Hypothalamus (tissue), 51 donors: Measurements from ENCODE around the gene NXPH1.

ENCODE experiments used
- DNase-seq, 51 donors: peaks; one replicate each; lab custom pipeline; 2025; lab: John Stamatoyannopoulos, UW

Gene NXPH1

DNA sequence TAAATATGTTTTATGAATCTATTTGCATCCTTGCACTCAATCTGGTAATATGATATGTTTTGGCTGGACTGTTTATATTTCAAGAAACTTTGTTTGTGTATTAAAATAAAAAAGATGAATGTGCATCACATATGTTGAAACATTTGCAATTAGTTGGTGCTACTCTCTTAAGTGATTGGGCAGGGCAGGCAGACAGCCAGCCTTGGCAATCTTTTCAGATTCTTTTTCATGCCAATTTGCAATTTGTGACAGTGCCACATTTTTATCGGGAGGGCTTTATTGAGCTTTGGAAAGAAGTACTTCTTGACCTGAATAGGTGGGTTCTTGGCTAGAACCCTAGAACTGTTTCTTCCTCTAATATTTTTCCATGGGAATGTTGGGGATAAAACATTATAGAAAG is 152.2 kb downstream of the NXPH1 start:
- no peak for DNase-seq

DNA sequence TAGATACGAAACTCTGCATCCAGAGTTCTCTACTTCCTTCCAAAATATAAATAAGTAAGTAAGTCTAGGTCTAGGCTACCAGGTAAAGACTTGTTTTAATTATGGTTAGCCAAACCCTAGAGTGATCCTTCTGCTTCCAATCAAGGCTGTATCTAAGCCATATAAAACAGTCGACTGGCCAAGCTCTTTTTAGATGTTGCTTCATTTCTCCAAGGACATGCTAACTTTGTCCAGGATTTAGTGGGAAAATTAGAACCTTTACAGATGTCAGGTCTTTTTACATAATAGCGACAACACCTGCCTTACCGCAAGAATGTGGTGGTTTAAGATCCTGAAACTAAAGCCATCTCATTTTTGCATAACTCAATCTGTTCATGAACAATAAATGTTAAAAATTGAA is 156.8 kb downstream of the NXPH1 start:
- no peak for DNase-seq

DNA sequence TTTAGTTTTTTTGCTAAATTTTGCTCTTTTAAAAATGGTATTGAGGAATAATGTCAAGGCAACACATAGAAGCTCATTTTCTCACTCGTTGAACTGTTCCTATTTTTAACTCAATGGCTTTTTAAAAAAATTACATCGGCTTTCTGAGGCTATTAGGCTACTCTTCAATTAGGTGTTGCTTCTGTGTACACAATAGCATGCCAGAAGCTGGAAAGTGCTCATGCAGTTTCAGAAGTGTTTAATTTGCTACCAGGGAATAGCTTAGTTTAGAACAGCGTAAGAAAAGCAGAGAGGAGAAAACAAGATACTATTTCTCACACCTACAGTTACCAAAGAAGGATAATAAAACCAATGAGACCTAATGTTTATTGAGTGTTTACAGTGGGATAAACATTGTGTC is 157.4 kb downstream of the NXPH1 start:
- DNase-seq: no peak

DNA sequence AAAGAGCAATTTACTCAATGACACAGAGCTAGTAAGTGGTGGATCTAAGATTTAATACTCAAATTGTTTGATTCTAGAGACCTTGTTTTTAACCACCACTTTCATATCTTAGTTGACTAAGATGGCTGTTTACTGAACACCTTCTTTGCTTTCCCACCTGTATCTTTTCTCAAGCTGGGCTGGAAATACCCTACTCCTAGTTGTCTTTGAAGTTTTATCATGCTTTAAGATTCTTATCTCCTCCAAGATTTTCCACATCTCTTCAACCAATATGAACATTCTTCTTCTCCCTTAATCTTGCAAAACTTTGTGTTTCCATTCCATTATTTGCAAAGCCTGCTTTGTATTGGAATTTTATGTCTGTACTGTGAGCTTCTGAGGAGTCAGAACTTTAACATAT is 157.9 kb downstream of the NXPH1 start:
- DNase-seq: no peak

DNA sequence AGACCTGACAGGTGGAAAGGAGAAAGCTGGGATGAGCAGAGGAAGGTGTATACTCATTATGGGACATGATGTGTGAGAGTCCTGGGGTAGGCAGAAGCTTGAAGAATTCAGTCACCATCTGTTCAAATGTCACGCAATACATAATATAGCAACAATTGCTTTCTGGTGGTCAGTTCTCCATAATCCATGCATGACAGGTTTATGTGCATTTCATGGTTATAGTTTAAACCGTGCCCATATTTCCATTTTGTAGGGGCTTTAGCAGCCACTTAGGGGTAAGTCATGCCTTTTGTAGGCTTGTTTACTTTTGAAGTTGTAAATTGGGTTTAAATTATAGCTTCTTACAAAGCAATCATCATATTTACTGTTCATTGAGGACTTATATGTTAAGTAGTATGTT is 158.8 kb downstream of the NXPH1 start:
- DNase-seq: no peak

DNA sequence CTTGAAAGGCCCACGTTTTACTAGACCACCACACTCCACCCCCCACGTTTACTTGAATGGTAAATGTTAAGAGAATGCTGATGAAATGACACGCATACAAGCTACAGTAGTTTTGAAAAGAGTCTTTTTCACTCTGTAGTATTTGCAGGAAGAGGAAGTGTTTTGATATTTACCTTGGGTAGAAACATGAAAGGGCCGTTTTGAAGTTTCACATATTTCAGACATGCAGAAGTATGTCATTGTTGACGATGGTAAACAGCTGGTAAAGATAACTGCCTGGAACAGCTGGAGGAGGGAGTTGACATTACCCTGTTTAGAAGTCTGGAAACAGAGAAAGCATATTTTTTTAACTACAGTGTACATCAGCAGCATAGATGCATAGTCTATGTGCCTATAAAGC is 160.7 kb downstream of the NXPH1 start:
- DNase-seq: no peak

DNA sequence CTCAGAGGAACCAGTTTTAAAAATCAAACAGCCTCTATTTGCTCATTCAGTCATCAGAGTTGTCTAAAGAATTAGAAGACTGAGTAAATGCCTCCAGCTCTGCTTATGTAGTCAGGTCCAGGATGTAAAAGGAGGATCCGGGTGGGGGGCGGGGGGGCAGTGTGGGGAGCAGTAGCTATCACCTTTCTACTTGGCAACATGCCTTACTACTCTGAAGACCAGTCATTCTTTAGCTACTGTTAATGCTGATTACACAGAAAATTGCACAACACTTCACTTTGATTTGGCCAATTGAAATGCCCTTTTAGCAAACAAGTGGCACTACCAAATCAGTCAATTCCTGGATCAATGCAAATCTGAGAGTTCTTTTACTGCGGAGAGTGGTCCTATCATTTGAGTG is 164.2 kb downstream of the NXPH1 start:
- DNase-seq: no peak

DNA sequence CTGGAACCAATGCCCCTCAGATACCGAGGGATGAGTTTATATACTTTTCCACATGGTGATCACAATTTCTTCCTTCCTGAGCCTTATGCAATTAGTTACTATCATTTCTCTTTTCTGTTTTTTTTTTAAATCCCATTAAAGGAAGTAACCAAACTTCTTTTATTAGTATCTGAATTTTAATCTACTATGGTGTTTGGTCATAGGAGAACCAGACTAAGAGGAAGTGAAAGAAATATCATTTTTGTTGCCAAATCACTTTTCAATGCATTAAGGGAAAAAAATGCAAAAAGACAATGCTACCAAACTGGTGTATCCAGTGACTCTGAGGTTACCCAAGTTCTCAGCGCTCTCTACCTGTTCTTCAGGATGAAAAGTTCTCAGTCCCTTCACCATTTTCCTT is 167.7 kb downstream of the NXPH1 start:
- no peak for DNase-seq

DNA sequence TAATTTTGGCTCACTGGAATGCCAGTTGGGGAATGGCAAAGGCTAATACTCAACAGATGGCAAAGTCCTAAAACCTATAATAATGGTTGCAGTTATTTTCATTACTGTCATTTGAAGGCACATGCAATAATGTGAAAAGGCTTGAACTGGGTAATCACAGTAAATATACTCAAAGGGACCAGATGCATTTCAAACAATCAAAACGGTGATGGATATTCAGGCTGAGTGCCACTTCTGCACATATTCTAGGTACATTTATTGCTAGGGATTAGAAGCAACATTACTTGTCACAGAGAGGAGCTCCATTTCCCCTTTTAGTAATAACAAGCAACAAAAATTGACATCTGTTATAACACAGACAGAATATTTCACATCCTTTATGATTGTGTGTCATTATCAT is 171.8 kb downstream of the NXPH1 start:
- DNase-seq: no peak

DNA sequence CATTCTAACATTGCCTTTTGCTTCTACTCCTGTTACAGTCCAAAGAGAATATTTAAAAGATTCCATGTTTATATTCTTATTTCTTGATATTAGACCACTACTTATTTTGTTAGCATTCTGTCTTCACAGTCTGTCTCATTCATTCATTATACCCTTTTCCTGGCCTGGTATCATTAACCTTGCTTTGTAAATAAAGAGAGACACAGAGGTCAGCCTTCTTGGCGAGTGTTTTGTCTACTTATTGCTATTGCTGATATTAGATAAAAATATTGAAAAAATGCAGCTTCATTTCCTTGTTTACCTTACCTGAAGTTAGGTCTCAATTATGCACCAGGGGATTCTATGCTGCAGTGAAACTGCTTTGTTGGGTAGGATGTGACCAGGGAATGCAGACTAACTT is 179.2 kb downstream of the NXPH1 start:
- no peak for DNase-seq

DNA sequence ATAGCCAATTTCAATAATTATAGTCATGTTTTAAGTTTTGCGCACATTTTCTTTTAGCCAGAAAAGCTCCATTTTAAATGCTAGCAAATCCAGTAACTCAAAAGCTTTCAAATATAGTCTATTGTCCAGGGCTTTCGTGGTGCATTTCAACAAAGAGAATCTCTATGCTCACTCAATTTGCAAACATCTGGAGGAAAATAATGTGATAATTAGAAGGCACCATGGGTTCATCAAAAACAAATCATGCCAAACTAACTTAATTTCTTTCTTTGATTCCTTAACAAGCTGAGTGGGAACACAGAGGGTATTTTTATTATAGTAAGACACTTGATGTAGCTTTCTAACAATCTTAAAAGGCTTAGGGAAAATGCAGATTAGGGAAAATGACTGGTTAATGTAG is 179.8 kb downstream of the NXPH1 start:
- no peak for DNase-seq

DNA sequence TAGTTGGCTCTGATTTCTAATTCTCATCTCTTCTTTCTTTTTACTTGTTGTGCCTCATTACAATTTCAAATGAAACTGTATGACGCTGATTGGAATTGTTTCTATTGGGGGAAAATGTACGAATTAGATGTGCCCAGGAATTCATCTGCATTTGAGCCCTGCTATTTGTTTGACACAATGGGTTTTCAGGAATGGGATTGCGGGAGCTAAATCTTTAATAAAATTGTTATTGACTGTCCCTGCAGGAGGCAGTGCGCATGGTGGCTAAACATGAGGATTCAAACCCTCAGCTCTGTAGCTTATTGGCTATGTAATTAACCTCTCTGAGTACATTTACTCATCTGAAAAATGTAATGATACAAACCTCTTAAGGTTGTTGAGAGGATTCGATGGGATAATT is 181.6 kb downstream of the NXPH1 start:
- DNase-seq: no peak

DNA sequence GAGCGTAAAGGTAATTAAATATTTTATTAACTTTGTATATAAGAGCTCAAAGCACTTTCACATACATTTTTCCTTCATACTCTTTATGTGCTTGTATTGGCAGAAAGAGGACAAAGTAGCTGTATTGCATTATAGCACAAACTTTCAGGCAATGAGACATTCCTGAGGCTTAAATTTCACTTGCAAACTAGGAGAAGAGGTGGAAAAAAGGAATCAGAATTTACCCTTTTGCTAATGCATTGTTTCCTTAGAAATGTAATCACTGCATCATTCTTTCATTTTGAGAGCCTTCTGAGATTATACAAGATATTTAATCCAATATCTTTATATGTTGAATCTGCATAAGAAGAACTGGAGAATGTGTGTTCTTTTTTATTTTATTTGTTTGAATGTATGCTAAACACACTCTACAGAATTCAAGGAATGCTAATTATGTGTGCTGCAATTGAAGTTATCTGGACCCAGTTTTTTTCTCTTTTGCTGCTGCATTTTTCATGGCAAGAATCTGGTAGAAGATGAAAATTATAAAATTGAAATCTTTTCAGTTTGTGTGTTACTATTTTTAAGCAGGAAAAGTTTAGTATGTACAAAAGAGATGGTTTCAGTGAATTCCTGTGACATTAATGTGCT is 185.1 kb downstream of the NXPH1 start:
- DNase-seq: no peak

DNA sequence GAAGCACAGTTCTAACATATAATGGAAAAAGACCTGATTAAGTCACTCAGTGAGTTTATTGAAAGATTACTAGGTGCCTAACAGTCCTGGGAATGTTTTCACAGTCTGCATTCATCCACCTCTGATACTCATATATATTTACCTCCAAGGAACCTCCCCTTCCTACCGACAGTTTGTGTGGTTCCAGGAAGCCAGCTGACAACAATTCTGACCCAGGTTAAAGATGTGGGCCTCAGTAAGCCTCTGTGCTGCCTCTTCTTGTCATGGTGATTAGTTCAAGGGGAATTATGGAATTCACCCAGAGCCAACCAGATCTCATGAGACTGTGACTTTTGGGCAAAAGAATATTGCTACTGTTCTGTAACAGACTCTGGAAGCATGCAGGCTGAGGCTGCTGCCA is 186.8 kb downstream of the NXPH1 start:
- no peak for DNase-seq

DNA sequence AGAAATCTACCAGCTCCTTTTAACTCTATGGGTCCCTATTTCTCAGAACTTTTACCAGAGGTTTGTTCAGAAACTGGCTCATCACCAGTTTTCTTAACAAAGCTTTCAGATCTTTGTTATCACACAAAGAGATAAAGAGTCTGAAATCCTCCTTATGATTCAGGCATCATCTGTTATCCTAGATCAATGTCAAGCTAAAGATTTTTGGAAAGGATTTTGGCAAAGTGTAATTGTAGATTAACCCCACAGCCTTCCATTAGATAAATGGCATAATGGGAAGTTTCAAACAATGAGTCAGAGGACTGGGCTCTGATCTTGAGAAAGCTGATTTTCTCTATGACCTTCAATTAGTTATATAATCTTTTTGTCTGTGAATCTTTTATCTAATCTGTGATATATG is 192.2 kb downstream of the NXPH1 start:
- DNase-seq: no peak

DNA sequence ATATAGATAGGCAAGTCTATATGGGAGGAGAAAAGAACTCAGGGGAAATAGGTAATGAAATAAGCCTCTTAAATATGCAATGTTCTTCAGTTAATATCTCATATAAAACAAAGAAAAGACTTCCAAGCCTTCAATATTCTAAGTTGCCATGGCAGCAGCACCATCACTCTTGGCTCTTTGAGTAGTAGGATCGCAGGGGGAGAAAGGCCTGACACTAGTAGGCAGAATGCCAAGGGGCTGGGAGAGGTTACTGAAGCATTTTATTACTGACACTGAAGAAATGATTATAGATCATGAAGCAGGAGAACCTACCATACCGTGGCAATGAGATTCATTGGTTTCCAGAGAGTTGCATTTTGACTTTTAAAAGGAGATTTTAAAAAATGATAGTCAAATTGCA is 193.9 kb downstream of the NXPH1 start:
- DNase-seq: no peak

DNA sequence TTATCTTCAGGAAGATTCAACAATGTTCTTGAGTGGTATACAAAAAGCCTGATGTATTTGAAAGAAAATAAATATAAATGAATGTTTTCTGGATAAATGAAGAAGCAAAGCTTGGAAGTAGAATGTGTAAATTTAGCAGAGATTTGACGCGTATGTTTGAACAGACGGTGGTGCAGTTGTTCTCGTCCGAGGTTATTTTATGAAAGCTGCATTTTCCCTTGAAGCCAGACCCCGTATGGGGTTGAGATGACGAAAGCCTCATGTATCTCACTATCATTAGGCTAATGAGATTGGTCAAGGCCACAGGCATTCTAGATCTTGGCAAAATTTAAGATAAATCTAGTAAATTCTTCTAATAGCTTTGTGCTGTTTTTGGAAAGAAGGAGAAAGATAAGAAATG is 195.2 kb downstream of the NXPH1 start:
- DNase-seq: no peak

DNA sequence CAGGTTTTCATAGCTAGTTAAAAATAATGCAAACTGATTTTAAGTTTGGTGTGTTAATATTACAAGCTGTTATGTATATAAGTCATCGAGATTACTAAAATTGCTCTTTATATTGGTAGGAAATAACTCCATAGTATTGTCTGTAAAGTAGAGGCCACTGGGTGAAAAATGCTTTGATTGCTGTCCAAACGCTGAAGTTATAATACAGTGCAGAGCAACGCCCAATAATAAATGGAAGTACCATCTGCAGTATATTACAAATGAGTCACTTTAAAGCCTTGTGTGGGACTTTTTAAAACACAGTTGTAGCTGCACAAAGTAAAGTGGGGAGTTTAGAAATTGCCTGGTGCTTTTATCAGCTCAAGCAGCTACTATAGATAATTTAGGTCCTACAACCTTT is 196.1 kb downstream of the NXPH1 start:
- DNase-seq: no peak

DNA sequence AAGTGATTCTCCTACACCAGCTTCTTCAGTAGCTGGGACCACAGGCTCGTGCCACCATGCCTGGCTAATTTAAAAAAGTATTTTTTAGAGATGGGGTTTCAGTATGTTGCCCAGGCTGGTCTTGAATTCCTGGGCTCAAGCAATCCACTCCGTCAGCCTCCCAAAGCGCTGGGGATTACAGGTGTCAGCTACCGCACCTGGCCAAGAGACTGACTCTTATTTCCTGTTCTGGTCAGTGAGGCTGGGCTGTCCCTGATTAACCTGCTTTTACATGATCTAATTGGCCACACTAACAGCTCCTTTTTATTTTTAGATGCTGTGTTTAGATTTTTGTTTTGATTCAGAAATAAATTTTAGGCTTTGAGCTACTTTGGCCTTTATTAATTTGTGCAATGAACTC is 203.9 kb downstream of the NXPH1 start:
- DNase-seq: no peak

DNA sequence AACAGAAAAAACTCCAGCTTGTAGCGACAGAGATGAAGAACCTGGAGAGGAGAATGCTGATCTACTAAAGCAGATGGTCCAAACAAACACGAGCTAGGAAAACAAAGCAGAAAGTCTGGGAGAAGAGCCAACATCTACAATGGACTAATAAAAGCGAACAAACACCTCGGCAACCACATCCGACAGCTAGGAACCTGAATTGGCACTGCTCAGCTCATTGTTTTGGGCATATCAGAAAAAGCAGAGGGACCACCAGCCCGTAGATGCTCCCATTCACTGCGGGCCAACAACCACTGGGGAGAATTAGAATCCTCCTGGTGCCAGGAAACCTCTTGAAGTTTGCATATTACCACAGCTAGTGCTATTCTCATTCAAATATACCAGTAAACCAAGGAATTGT is 204.7 kb downstream of the NXPH1 start:
- peak in 2 of 51 donors; percentile 0 to 3 for DNase-seq

DNA sequence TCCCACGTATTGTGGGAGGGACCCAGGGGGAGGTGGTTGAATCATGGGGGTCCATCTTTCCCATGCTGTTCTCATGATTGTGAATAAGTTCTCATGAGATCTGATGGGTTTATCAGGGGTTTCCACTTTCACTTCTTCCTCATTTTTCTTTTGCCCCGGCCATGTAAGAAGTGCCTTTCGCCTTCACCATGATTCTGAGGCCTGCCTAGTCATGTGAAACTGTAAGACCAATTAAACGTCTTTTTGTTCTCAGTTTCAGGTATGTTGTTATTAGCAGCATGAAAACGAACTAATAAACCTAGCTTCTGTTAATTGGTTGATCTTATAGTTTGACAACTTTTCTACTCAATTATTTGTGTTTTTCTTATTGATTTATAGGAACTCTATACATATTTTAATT is 206.3 kb downstream of the NXPH1 start:
- no peak for DNase-seq

DNA sequence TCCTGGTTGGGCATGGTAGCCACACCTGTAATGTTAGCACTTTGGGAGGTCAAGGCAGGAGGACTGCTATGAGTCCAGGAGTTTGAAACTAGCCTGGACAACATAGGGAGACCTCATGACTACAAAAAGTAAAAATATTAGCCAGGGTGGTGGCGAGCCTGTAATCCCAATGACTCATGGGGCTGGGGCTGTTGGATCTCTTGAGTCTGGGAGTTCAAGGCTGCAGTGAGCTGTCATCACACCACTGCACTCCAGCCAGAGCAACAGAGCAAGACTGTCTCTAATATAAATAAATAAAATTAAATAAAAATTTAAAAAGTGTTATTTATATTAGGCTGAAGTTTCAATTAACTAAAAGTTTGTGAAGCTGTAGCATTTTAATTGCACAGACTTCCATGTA is 207.3 kb downstream of the NXPH1 start:
- no peak for DNase-seq

DNA sequence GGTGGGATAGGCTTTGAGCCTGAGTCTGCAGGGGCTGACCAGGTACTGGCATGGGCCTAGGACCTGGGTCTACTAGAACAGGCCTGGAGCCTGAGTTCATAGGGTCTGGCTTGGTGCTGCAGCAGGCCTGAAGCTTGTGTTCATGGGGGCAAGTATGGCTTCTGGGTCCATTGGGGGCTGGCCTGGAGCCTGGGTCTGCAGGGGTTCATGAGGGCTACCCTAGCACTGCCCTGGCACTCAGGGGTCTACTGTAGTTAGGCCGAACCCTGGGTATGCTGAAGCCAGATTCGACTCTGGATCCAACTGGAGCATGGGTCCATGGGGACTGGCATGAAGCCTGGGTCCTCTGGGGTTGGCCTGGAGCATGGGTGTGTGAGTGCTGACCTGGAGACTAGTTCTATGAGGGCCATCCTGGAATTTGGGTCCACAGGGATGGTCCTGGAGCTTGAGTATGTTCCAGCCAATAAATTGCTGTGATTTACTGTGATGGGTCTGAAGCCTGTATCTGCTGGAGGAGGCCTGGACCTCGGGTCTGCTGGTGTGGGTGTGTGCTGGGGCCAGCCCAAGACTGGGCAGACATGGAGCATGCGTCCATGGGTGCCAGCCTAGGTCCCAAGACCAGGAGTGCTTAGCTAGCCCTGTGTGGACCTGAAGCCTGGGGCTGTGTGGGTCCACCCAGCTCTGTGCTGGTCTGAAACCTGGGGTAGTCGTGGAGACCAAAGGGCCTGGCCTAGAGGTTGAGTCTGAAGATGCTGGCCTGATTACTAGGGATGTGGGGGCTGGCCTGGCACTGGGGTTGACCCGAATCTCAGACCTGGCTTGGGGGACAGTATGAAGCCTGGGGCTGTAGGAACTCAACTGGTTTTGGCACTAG is 235.5 kb downstream of the NXPH1 start:
- no peak for DNase-seq
